GM12801 (cell line): Measurements from ENCODE around the gene ATG10.

Experiments
- CTCF ChIP-seq: IDR thresholded peaks from one replicate; pipeline ENCODE4 v1.5.1; 2011; ENCODE audit warnings: control low read depth; ENCODE audit not compliant: insufficient read length; ENCODE audit errors: extremely low read depth

The ATG10 gene

GRCh38 chr5:82073179-82073578 lies 101.4 kb downstream of the ATG10 start:
- no peak for TF ChIP-seq CTCF

- TF ChIP-seq CTCF = no peak
Measured at GRCh38 chr5:82074950-82075349, 103.1 kb downstream of the ATG10 start.

- TF ChIP-seq CTCF = no peak
Measured at GRCh38 chr5:82077496-82077895, 105.7 kb downstream of the ATG10 start.

- TF ChIP-seq CTCF = no peak
Measured at GRCh38 chr5:82091617-82092016, 119.8 kb downstream of the ATG10 start.

GRCh38 chr5:82095536-82095935 lies 123.7 kb downstream of the ATG10 start:
- TF ChIP-seq CTCF = no peak

- no peak for TF ChIP-seq CTCF
Measured at GRCh38 chr5:82096249-82096648, 124.4 kb downstream of the ATG10 start.

GRCh38 chr5:82100303-82101077 lies 128.7 kb downstream of the ATG10 start:
- TF ChIP-seq CTCF = no peak
